RWPE2 (cell line): ENCODE data around the gene RGL2.

ENCODE experiments used
- ATAC-seq: fragments of 200-7000 bp; cut with Tn5 transposase; 3 replicates; pipeline ENCODE4 v1.9.1; 2021; ENCODE audit warnings: low read depth
- DNase-seq: peaks from one replicate; pipeline ENCODE4 v3.0.0-alpha.2; 2020; ENCODE audit warnings: low spot score
- H3K27ac ChIP-seq: fragments of 450-650 bp; 2 replicates; pipeline ENCODE4 v1.5.1; 2017; ENCODE audit warnings: mild to moderate bottlenecking; ENCODE audit not compliant: poor library complexity, severe bottlenecking
- H3K27me3 ChIP-seq: fragments of 250-450 bp; sonication (Bioruptor Pico); 2 replicates; pipeline ENCODE4 v1.5.1; 2021; ENCODE audit warnings: mild to moderate bottlenecking, moderate library complexity; ENCODE audit not compliant: insufficient read depth, poor library complexity, severe bottlenecking
- H3K36me3 ChIP-seq: fragments of 250-450 bp; sonication (Bioruptor Pico); 2 replicates; pipeline ENCODE4 v1.5.1; 2020; ENCODE audit warnings: low read depth, mild to moderate bottlenecking, moderate library complexity
- H3K4me1 ChIP-seq: fragments of 250-450 bp; sonication (Bioruptor Pico); 2 replicates; pipeline ENCODE4 v1.5.1; 2021; ENCODE audit warnings: mild to moderate bottlenecking, moderate library complexity; ENCODE audit not compliant: insufficient read depth, poor library complexity, severe bottlenecking
- H3K4me3 ChIP-seq: fragments of 250-450 bp; sonication (Bioruptor Pico); 2 replicates; pipeline ENCODE4 v1.5.1; 2021; ENCODE audit warnings: mild to moderate bottlenecking, moderate library complexity; ENCODE audit not compliant: severe bottlenecking
- H3K9me3 ChIP-seq: fragments of 250-450 bp; sonication (Bioruptor Pico); 2 replicates; pipeline ENCODE4 v1.5.1; 2021; ENCODE audit warnings: mild to moderate bottlenecking, moderate library complexity; ENCODE audit not compliant: severe bottlenecking
- TF ChIP-seq, protein P1 (sequence below): fragments of 450-650 bp; IDR thresholded peaks from one replicate; pipeline ENCODE4 v1.5.1; 2017; ENCODE audit warnings: mild to moderate bottlenecking, moderate library complexity; ENCODE audit not compliant: poor library complexity, severe bottlenecking

RGL2 gene

DNA sequence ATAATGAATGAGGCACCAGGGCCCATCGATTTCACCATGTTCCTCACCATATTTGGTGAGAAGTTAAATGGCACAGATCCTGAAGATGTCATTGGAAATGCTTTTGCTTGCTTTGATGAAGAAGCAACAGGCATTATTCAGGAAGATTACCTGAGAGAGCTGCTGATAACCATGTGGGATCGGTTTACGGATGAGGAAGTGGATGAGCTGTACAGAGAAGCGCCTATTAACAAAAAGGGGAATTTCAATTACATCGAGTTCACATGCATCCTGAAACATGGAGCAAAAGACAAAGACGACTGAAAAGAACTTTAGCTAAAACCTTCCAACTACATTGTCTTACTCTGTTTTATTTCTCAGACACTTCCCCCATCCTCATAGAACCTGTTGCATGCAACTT lies 40.5 kb upstream of the RGL2 start:
- no peak overlapping the region for H3K4me3 ChIP-seq
- H3K9me3 ChIP-seq: no peaks in the 10 kb centered on the region
- no peaks in the 10 kb centered on the region for H3K36me3 ChIP-seq
- no peaks in the 10 kb centered on the region for H3K4me1 ChIP-seq
- H3K27me3 ChIP-seq: no peaks in the 10 kb centered on the region
- H3K27ac ChIP-seq: no peak overlapping the region
- TF ChIP-seq, protein P1, sequence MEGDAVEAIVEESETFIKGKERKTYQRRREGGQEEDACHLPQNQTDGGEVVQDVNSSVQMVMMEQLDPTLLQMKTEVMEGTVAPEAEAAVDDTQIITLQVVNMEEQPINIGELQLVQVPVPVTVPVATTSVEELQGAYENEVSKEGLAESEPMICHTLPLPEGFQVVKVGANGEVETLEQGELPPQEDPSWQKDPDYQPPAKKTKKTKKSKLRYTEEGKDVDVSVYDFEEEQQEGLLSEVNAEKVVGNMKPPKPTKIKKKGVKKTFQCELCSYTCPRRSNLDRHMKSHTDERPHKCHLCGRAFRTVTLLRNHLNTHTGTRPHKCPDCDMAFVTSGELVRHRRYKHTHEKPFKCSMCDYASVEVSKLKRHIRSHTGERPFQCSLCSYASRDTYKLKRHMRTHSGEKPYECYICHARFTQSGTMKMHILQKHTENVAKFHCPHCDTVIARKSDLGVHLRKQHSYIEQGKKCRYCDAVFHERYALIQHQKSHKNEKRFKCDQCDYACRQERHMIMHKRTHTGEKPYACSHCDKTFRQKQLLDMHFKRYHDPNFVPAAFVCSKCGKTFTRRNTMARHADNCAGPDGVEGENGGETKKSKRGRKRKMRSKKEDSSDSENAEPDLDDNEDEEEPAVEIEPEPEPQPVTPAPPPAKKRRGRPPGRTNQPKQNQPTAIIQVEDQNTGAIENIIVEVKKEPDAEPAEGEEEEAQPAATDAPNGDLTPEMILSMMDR: no peak
- ATAC-seq: no peak
- no peak for DNase-seq

DNA sequence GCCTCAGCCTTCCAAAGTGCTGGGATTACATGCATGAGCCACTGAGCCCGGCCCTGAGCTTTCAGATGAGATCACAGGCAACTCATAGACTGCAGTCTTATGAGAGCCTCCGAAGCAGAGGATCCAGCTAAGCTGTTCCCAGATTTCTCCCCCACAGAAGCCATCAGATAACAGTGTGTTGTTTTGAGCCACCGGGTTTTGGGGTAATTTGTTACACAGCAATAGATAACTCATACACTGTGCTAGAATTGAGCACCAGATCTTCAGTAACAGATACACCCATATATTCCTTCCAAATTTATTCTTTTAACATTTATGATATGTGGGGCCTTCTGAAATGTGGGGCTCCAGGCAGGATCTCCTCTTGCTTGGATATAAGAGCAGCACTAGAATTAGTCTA lies 37.8 kb upstream of the RGL2 start:
- Histone ChIP-seq H3K4me3 (no peak overlapping the region), H3K27me3 (no peaks in the 10 kb centered on the region), H3K27ac (no peak overlapping the region), H3K36me3 (no peaks in the 10 kb centered on the region), H3K4me1 (no peaks in the 10 kb centered on the region), H3K9me3 (no peaks in the 10 kb centered on the region)
- TF ChIP-seq, protein P1: no peak
- DNase-seq (no peak), ATAC-seq (no peak)

DNA sequence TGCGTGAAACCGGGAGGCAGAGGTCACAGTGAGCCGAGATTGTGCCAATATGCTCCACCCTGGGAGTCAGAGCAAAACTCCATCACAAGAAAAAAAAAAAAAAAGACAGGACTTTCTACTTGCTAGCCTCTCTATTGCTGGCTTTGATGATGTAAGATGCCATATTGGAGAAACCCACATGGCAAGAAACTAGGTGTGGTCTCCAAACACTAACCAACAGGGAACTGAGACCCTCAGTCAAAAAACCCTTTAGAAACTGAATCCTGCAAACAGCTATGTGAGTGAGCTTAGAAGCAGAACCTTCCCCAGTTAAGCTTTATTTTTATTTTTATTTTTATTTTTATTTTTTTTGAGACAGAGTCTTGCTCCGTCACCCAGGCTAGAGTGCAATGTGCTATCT lies 37.2 kb upstream of the RGL2 start:
- no peaks in the 10 kb centered on the region for H3K4me1 ChIP-seq
- H3K36me3 ChIP-seq: no peaks in the 10 kb centered on the region
- no peaks in the 10 kb centered on the region for H3K27me3 ChIP-seq
- H3K9me3 ChIP-seq: no peaks in the 10 kb centered on the region
- TF ChIP-seq, protein P1: no peak
- H3K27ac ChIP-seq: no peak overlapping the region
- no peak for ATAC-seq
- no peak for DNase-seq
- no peak overlapping the region for H3K4me3 ChIP-seq

DNA sequence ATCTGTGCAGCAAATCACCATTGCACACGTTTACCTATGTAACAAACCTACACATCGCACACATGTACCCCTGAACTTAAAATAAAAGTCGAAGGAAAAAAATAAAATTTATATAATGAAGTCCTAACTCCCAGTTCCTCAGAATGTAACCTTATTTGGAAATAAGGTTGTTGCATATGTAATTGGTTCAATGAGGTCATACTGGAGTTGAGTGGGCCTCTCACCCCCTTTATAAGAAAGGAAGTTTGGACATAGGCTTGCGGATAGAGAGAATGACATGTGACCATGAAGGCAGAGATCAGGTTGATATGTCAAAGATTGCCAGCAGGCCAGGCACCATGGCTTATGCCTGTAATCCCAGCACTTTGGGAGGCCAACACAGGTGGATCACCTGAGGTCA lies 34.9 kb upstream of the RGL2 start:
- H3K4me3 ChIP-seq: no peak overlapping the region
- DNase-seq (no peak), ATAC-seq (no peak)
- H3K9me3 ChIP-seq: no peaks in the 10 kb centered on the region
- H3K27me3 ChIP-seq: no peaks in the 10 kb centered on the region
- no peaks in the 10 kb centered on the region for H3K4me1 ChIP-seq
- H3K27ac ChIP-seq: no peak overlapping the region
- H3K36me3 ChIP-seq: no peaks in the 10 kb centered on the region
- TF ChIP-seq, protein P1: no peak

DNA sequence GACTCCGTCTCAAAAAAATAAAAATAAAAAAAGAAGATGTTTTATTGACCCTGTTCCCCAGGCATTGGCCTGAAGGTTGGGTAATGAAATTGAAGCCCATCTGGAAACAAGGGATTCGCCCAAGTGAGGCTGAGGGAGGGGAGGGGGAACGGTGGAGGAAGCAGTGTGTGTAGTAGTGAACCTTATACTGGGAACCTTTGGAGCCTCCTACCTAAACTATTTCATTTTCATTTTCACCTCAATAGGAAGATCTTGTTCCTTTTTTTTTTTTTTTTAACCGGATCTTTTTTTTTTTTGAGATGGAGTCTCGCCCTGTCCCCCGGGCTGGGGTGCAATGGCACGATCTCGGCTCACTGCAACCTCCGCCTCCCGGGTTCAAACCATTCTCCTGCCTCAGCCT lies 32.0 kb upstream of the RGL2 start:
- no peaks in the 10 kb centered on the region for H3K4me1 ChIP-seq
- no peaks in the 10 kb centered on the region for H3K9me3 ChIP-seq
- no peak overlapping the region for H3K27ac ChIP-seq
- DNase-seq (no peak), ATAC-seq (no peak)
- no peak overlapping the region for H3K4me3 ChIP-seq
- TF ChIP-seq, protein P1: no peak
- no peaks in the 10 kb centered on the region for H3K27me3 ChIP-seq
- no peaks in the 10 kb centered on the region for H3K36me3 ChIP-seq
